Measurements from ENCODE around the gene CYP2A7. TPM values are rescaled to one million over a fixed set of nuclear protein-coding genes. Genes with fewer than 3 reads are reported as not detected.
"Not testable (repeated sequence)": the region's sequence is repeated elsewhere in the genome, so short reads cannot be mapped to it uniquely, and the experiment has no call there.

The CYP2A7 gene
- total and polyA plus RNA-seq, 9 of the 15 experiments (the other 6 are each of a cell fraction or from before 2014, with no cell fraction given): 0.22 TPM; not detected in 8

GRCh38 chr19:40842997-40843652 lies 38.9 kb downstream of the CYP2A7 start:
- FAIRE-seq; DNase-seq (ENCODE audit: extremely low read depth in 1 of 4, low spot score in 3 of 4); H3K4me2 ChIP-seq (ENCODE audit: insufficient read depth, low read length); BruUV-seq (replicated peaks); H3K36me3 ChIP-seq (ENCODE audit: control insufficient read depth, insufficient read depth, low read length); H3K27me3 ChIP-seq (ENCODE audit: control insufficient read depth in 2 of 2, insufficient read depth in 2 of 2, low read length in 2 of 2); H3K4me1 ChIP-seq (replicated peaks in 1 of 2; ENCODE audit: control insufficient read depth in 2 of 2, insufficient read depth in 2 of 2, low read length in 2 of 2); H3K27ac ChIP-seq (ENCODE audit: extremely low read depth, low read depth, low read length); ATAC-seq; intact Hi-C loops (cut with micrococcal nuclease); in situ Hi-C loops (cut with MboI); H3K9ac ChIP-seq (ENCODE audit: insufficient read depth in 1 of 2, low read depth in 2 of 2, low read length in 2 of 2); POLR2A ChIA-PET; H3K4me3 ChIP-seq; H3K9me1 ChIP-seq (ENCODE audit: control insufficient read depth, insufficient read depth, low read length); H4K20me1 ChIP-seq (replicated peaks; ENCODE audit: control insufficient read depth, insufficient read depth, low read length); H3K9me3 ChIP-seq (replicated peaks; ENCODE audit: control insufficient read depth, insufficient read depth, low read depth, low read length); H3K79me2 ChIP-seq (ENCODE audit: control insufficient read depth, insufficient read depth, low read length); CTCF ChIA-PET (ENCODE audit: low intra/inter-chr PET ratio): not testable (repeated sequence)
- 61% methylated on average over 9 of the region's 12 CpGs for WGBS (ENCODE audit: insufficient coverage, low coverage, missing lambda C conversion rate)
- H2AFZ ChIP-seq (ENCODE audit: low read depth, low read length): peak overlapping the region; percentile 77
- peak; percentile 76 for TF ChIP-seq RBM25 (IDR thresholded peaks at IDR 0.05; ENCODE audit: low read depth, low read length, severe bottlenecking)
- TF ChIP-seq BCOR (IDR thresholded peaks at IDR 0.05): 0 out of 2 replicates have a peak, but pooled peaks have one; percentile 28

- in situ Hi-C loops (cut with MboI); POLR2A ChIA-PET; H3K27ac ChIP-seq (ENCODE audit: extremely low read depth, low read depth, low read length); H3K4me1 ChIP-seq (replicated peaks in 1 of 2; ENCODE audit: control insufficient read depth in 2 of 2, insufficient read depth in 2 of 2, low read length in 2 of 2); H3K79me2 ChIP-seq (ENCODE audit: control insufficient read depth, insufficient read depth, low read length); H3K4me3 ChIP-seq; H4K20me1 ChIP-seq (replicated peaks; ENCODE audit: control insufficient read depth, insufficient read depth, low read length); DNase-seq (ENCODE audit: extremely low read depth in 1 of 4, low spot score in 3 of 4); H3K9me3 ChIP-seq (replicated peaks; ENCODE audit: control insufficient read depth, insufficient read depth, low read depth, low read length); CTCF ChIA-PET (ENCODE audit: low intra/inter-chr PET ratio); BruUV-seq (replicated peaks); intact Hi-C loops (cut with micrococcal nuclease); ATAC-seq; H3K36me3 ChIP-seq (ENCODE audit: control insufficient read depth, insufficient read depth, low read length); H3K9ac ChIP-seq (ENCODE audit: insufficient read depth in 1 of 2, low read depth in 2 of 2, low read length in 2 of 2); H2AFZ ChIP-seq (ENCODE audit: low read depth, low read length); H3K27me3 ChIP-seq (ENCODE audit: control insufficient read depth in 2 of 2, insufficient read depth in 2 of 2, low read length in 2 of 2); H3K4me2 ChIP-seq (ENCODE audit: insufficient read depth, low read length); H3K9me1 ChIP-seq (ENCODE audit: control insufficient read depth, insufficient read depth, low read length): not testable (repeated sequence)
- 56% methylated on average over 3 of the region's 3 CpGs for WGBS (ENCODE audit: insufficient coverage, low coverage, missing lambda C conversion rate)
- 0 out of 2 replicates have a peak, but pooled peaks have one; percentile 31 for TF ChIP-seq TRIM28 (IDR thresholded peaks at IDR 0.05)
- TF ChIP-seq PKNOX1 (IDR thresholded peaks at IDR 0.05): peak; percentile 25; the same call in 1 of the 2 replicates
- TF ChIP-seq ZNF407 (IDR thresholded peaks at IDR 0.05; ENCODE audit: low read depth): peak; percentile 57; the same call in 1 of the 2 replicates
- TF ChIP-seq RBM25 (IDR thresholded peaks at IDR 0.05; ENCODE audit: low read depth, low read length, severe bottlenecking): peak; percentile 31
- peak; percentile 48 for FAIRE-seq
These were observed 40.0 kb downstream of the CYP2A7 start for GRCh38 chr19:40842012-40842411.
